Fibroblast of villous mesenchyme (primary cell): ENCODE measurements around the gene FANCC. TPM values are rescaled to one million over a fixed set of nuclear protein-coding genes. Genes with fewer than 3 reads are reported as not detected.
"Not testable (repeated sequence)": the region's sequence is repeated elsewhere in the genome, so short reads cannot be mapped to it uniquely, and the experiment has no call there.

Source experiments
- DNase-seq: peaks from one replicate; pipeline ENCODE4 v3.0.0-alpha.2; 2010; ENCODE audit warnings: low read depth
- H3K4me3 ChIP-seq: 2 replicates; pipeline ENCODE4 v1.5.1; 2011; ENCODE audit warnings: low read depth, mild to moderate bottlenecking, low read length
- total RNA-seq: library from RNA; depleted of rRNA; stranded (reverse); fragments of >200 nt; gene quantifications from 2 replicates; pipeline ENCODE4 v1.2.3, GENCODE V29; 2012
- TF ChIP-seq, protein P1 (sequence below): IDR thresholded peaks from 2 replicates; pipeline ENCODE4 v1.5.1; 2012; ENCODE audit warnings: low read depth, mild to moderate bottlenecking, low read length; ENCODE audit not compliant: insufficient read depth

Gene FANCC
- total RNA-seq, 1 donor: 7.8 TPM

DNA sequence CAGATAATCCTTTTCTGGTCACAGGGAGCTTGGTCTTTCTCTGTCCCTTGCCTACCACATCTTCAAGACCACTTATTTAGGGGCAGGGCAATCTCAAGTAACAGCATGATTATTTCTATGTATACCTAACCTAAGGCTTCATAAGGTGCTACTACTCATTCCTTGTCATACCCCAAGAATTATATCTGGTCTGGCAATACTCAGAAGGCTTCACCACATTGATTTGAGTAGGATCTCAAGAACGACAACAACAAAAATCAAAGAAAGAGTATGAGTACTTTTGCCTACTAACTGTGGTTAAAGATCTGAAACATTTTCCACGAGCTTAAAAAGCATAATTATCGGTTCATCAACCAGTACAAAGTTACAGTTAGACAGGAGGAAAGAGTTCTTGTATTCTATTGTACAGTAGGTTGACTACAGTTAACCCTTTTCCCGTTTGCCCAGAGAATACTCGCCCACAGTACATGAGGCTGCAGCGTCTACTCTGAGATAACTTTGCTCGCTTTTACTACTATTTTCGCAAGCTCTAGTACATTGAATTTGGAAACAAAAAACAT lies 41.0 kb downstream of the FANCC start:
- DNase-seq: no peak
- TF ChIP-seq, protein P1, sequence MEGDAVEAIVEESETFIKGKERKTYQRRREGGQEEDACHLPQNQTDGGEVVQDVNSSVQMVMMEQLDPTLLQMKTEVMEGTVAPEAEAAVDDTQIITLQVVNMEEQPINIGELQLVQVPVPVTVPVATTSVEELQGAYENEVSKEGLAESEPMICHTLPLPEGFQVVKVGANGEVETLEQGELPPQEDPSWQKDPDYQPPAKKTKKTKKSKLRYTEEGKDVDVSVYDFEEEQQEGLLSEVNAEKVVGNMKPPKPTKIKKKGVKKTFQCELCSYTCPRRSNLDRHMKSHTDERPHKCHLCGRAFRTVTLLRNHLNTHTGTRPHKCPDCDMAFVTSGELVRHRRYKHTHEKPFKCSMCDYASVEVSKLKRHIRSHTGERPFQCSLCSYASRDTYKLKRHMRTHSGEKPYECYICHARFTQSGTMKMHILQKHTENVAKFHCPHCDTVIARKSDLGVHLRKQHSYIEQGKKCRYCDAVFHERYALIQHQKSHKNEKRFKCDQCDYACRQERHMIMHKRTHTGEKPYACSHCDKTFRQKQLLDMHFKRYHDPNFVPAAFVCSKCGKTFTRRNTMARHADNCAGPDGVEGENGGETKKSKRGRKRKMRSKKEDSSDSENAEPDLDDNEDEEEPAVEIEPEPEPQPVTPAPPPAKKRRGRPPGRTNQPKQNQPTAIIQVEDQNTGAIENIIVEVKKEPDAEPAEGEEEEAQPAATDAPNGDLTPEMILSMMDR: no peak
- H3K4me3 ChIP-seq: no peak overlapping the region

DNA sequence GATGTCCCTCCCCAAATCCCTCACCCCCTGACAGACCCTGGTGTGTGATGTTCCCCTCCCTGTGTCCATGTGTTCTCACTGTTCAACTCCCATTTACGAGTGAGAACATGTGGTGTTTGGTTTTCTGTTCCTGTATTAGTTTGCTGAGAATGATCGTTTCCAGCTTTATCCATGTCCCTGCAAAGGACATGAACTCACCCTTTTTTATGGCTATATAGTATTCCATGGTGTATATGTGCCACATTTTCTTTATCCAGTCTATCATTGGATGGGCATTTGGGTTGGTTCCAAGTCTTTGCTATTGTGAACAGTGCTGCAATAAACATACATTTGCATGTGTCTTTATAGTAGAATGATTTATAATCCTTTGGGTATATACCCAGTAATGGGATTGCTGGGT lies 43.3 kb downstream of the FANCC start:
- DNase-seq, H3K4me3 ChIP-seq: not testable (repeated sequence)

DNA sequence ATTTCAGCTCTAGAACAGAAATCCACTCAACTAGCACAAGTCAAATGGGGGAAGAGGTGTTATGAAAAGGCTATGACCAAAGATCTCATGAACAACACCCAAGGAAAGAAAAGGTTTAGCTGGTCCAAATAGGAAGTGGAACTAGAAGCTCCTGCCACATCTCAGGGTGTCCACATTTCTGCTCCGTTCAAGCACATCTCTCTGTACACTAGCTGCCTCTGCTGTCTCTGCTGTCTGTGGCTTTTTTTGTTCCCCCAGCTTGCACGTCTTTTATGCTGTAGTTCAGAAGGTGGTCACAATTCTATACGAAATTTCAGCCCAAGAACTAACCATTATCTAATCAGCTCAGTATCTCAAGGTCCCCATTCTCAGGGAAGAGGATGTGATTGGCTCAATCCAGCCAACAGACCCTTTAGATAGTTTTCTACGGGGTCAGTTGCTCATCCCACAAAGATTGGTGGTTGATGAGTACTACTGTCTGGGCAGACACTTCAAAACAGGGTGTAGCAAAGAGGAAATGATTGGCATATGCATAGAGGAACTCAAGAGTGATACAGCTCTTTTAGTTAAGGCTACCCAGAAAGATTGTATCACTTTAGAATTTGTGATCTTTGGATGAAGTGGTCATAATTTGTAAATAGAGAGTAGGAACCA lies 44.0 kb downstream of the FANCC start:
- DNase-seq: no peak
- no peak overlapping the region for H3K4me3 ChIP-seq
- TF ChIP-seq, protein P1: no peak

DNA sequence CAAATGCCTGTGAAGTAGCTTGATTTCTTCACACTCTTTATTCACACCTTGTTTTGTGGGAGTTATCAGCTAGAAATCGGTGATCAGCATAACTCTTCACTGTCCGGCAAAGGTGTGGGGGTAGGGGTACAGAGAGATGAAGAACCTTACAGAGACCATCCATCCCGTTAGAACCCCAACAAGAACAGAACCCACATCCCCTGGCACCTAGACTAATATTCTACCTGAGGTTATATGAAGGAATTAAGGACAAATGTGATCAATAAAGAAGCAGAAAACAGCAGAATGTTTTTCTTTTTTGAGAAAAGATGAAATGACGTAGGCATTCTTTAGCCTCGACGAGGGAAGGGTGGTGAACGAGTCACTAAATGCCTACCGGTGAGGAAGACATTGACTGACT lies 44.7 kb downstream of the FANCC start:
- DNase-seq: no peak
- H3K4me3 ChIP-seq: no peak overlapping the region
- TF ChIP-seq, protein P1: no peak

DNA sequence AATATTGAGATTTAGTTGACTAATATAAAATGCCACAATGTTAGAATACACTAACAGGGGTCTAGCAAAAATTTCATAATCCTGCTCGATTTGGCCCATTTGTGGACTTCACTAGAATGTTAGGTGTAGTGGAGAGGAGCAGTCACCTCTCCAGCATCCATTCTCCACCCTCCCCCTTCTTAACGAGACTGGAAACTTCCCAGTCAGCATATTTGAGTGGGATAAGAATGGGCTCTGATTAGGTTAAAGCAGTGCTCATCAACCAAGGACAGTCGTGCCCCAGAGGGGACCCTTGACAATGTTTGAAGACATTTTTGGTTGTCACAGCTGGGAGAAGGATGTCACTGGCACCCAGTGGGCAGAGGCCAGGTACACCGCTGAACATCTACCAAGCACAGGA lies 46.7 kb downstream of the FANCC start:
- TF ChIP-seq, protein P1: no peak
- H3K4me3 ChIP-seq: no peak overlapping the region
- DNase-seq: no peak

DNA sequence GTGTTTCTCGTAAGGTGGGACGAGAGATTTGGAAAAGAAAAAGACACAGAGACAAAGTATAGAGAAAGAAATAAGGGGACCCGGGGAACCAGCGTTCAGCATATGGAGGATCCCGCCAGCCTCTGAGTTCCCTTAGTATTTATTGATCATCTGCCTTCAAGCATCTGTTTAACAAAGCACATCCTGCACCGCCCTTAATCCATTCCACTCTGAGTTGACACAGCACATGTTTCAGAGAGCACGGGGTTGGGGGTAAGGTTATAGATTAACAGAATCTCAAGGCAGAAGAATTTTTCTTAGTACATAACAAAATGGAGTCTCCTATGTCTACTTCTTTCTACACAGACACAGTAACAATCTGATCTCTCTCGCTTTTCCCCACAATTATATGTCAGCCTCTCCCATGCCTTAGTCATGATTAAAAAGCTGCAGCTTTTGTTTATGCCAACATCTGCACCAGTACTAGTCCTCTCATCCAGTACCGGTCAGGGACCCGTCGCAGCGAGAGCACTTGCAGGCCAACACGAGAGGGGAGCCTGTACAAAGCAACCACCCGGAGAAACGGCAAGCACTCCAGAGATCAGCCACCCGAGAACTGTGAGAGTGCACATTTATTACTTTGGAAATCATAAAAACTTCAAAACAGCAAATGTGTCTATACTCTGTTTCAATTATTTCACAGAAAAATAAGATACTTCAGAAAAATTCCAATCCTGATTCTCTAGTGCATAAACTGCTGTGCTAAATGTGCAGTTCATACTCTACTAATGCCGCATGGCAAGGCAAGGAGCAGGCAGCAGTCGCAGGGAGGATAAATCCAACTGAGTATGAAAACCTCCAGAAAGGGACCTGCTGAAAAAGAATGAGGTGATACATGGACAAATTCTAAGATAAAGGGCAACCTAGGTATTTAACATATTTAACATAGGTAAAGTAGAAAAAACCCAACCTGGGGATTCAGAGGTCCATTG lies 47.4 kb downstream of the FANCC start:
- H3K4me3 ChIP-seq: not testable (repeated sequence)
- DNase-seq: peak; percentile 8

DNA sequence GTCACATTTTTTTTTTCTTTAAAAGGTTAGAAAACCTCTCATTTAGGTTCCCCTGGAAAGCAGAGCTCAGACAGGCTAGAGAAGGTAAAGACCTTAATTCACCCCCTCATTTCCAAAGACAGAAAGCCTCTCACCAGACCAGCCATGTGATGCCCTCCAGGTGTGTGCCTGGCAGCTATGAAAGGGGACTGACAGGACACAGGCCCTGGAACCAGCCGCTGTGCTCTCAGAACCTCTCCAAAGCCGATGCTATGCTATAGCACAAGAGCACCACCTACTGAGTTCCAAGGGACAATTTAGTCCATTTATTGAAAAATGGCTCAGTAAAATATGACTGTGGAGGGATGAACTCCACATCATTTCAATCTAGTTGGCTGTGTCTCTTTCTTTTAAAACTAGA lies 48.8 kb downstream of the FANCC start:
- H3K4me3 ChIP-seq: no peak overlapping the region
- TF ChIP-seq, protein P1: peak; percentile 55
- peak; percentile 50 for DNase-seq
